SK-N-MC (cell line): Measurements from ENCODE around the gene PRRC1.
"Not testable (repeated sequence)": the region's sequence is repeated elsewhere in the genome, so short reads cannot be mapped to it uniquely, and the experiment has no call there.

Source experiments
- DNase-seq: peaks from one replicate; pipeline ENCODE4 v3.0.0-alpha.2; 2011; ENCODE audit warnings: low read depth, low spot score
- H3K27ac ChIP-seq: fragments of 200-600 bp; sonication (generic); 2 replicates; pipeline ENCODE4 v1.5.1; 2016; ENCODE audit warnings: mixed run types
- H3K36me3 ChIP-seq: fragments of 200-600 bp; sonication (generic); 2 replicates; pipeline ENCODE4 v1.6.1; 2017; ENCODE audit warnings: antibody characterized with exemption, low read length, mixed read lengths; ENCODE audit not compliant: insufficient read depth
- H3K4me3 ChIP-seq: fragments of 200-600 bp; sonication (generic); 2 replicates; pipeline ENCODE4 v1.5.1; 2016
- H3K9ac ChIP-seq: fragments of 200-600 bp; sonication (generic); 2 replicates; pipeline ENCODE4 v1.8.0; 2017; ENCODE audit warnings: mixed run types, mixed read lengths; ENCODE audit not compliant: insufficient read length
- H3K9me3 ChIP-seq: fragments of 200-600 bp; sonication (generic); 2 replicates; pipeline ENCODE4 v1.6.1; 2017; ENCODE audit warnings: low read depth, mild to moderate bottlenecking, antibody characterized with exemption, low read length, moderate library complexity, mixed read lengths
- EZH2 ChIP-seq: fragments of 200-600 bp; sonication (generic); IDR thresholded peaks from one replicate; pipeline ENCODE4 v1.6.1; 2017; ENCODE audit warnings: antibody characterized with exemption
- FOXP2 ChIP-seq: optimal IDR thresholded peaks from 2 replicates; pipeline ENCODE3; 2011; ENCODE audit warnings: mild to moderate bottlenecking, moderate library complexity; ENCODE audit not compliant: insufficient read depth; ENCODE audit errors: extremely low read length, control extremely low read depth
- POLR2AphosphoS5 ChIP-seq: IDR thresholded peaks from 2 replicates; pipeline ENCODE4 v1.6.1; 2012; ENCODE audit warnings: mild to moderate bottlenecking, low read depth, low read length, borderline replicate concordance

Gene PRRC1

DNA sequence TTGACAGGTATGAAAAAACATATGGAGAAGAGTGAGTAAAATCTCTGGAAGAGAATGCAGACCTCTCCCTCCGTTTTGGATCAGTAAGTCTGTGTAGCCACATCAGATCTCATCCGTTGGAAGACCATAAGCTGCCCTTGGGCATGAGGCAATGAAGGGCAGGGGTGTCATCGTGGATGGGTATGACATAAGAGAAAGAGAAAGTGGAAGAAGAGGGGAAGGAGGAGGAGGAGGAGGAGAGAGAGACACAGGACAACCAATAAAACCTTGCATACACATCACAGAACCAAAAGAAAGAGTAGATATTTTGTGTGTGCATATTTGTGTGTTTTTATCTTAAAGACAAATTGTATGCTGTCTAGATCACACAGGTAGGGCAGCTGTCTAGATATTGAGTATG is 50.7 kb downstream of the PRRC1 start:
- H3K4me3 ChIP-seq, result no peak overlapping the region
- TF ChIP-seq FOXP2 (no peak), POLR2AphosphoS5 (no peak), EZH2 (no peak)
- DNase-seq, result no peak
- H3K27ac ChIP-seq, result no peak overlapping the region
- H3K36me3 ChIP-seq, result no peaks in the 10 kb centered on the region
- no peak overlapping the region for H3K9ac ChIP-seq
- no peaks in the 10 kb centered on the region for H3K9me3 ChIP-seq

DNA sequence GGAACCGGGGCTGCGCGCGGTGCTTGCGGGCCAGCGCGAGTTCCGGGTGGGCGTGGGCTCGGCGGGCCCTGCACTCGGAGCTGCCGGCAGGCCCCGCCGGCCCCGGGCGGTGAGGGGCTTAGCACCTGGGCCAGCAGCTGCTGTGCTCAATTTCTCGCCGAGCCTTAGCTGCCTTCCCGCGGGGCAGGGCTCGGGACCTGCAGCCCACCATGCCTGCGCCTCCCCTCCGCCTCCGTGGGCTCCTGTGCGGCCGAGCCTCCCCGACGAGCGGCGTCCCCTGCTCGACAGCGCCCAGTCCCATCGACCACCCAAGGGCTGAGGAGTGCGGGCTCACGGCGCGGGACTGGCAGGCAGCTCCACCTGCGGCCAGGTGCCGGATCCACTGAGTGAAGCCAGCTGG is 52.0 kb downstream of the PRRC1 start:
- not testable (repeated sequence) for DNase-seq, H3K4me3 ChIP-seq, H3K27ac ChIP-seq, H3K9me3 ChIP-seq, H3K36me3 ChIP-seq, H3K9ac ChIP-seq

DNA sequence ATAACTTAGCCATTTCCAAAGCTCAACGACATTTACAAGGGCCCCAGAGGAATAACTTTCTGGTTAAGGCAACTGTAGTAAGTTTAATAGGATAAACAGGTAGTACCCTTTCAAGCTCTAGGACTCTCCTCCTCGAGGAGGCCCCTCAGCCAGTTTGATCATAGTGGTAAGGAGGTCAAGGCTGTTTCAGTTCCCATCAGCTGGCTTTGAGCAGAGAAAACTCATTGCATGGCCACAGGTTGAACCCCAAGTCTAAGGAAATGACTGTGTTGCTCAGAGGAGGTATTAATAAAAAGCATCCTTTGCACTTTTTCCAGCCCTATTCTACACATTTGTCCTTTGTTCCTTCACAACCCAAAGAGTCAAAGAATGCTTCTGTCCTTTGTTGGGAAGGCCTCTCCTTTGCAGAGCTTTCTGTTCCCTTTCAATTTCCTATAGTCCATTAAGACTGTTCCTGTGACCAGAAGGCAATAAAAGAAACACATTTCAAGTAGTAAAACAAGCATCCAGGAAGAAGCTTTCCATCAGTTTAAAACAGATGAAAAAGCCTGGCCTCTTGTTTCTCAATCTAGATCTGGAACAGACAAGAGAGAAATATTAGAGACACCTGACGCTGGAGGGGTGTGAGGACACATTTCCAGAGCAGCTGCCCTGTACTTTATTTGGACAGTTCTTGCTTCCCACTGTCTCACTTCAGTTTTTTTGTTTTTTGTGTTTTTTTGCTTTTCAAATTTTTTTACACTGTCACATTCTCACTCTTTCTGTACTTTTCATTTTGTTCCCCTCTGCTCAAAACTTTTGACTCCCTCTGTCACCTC is 54.1 kb downstream of the PRRC1 start:
- H3K36me3 ChIP-seq, result no peaks in the 10 kb centered on the region
- no peak overlapping the region for H3K9ac ChIP-seq
- no peaks in the 10 kb centered on the region for H3K9me3 ChIP-seq
- H3K27ac ChIP-seq, result no peak overlapping the region
- no peak for DNase-seq
- H3K4me3 ChIP-seq, result no peak overlapping the region
- TF ChIP-seq POLR2AphosphoS5 (no peak), FOXP2 (no peak), EZH2 (no peak)

DNA sequence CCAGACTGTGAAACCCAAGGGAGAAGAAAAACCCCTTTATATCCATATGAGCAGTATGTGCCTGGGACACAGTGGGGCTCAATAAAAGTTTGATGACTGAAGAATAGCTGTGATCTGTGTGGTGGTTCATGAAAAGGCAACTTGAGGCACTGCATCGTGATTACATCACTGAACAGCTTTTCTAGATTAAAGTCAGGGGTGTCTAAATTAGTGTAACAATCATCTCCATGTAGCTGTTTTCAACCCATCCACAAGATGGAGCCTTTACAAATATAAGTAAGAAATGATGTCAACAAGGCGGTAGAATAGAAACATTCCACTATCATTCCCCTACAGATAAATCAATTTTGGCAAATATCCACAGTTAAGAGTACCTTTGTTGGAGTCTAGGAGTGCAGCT is 55.5 kb downstream of the PRRC1 start:
- Histone ChIP-seq H3K27ac (no peak overlapping the region), H3K9me3 (no peaks in the 10 kb centered on the region), H3K9ac (no peak overlapping the region), H3K4me3 (no peak overlapping the region), H3K36me3 (no peaks in the 10 kb centered on the region)
- no peak for TF ChIP-seq POLR2AphosphoS5
- no peak for TF ChIP-seq FOXP2
- TF ChIP-seq EZH2, result no peak
- DNase-seq, result no peak

DNA sequence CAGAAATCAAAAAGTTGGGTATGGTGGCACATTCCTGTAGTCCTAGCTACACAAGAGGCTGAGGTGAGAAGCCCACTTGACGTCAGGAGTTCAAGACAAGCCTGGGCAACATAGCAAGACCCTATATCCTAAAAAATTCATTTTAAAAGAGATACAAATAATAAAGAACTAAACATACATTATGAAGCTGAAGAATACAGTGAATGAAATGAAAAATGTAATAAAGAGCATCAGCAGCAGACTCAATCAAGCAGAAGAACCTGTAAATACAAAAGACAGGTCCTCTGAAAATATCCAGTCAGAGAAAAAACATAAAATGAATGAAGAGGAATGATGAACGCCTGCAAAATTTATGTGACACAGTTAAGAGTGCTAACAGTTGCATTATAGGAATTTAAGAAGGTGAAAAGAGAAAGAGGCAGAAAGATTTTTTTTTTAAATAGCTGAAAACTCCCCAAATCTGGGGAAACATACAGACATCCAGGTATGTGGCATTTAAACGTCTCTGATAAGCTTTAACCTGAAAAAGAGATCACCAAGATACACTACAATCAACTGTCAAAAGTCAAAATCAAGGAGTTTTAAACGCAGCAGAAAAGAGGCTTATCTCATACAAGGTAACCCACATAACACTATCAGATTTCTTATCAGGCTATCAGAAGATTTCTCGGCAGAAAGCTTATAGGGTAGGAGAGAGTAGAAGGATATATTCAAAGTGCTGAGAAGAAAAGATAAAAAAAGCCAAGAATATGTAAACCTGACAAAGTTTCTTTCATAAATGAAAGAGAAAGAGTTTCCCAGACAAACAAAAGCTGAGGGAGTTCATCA is 57.6 kb downstream of the PRRC1 start:
- Histone ChIP-seq H3K27ac (no peak overlapping the region), H3K9ac (no peak overlapping the region), H3K4me3 (no peak overlapping the region), H3K36me3 (no peaks in the 10 kb centered on the region), H3K9me3 (no peaks in the 10 kb centered on the region)
- DNase-seq, result no peak
- TF ChIP-seq FOXP2, result no peak
- TF ChIP-seq EZH2, result no peak
- no peak for TF ChIP-seq POLR2AphosphoS5

DNA sequence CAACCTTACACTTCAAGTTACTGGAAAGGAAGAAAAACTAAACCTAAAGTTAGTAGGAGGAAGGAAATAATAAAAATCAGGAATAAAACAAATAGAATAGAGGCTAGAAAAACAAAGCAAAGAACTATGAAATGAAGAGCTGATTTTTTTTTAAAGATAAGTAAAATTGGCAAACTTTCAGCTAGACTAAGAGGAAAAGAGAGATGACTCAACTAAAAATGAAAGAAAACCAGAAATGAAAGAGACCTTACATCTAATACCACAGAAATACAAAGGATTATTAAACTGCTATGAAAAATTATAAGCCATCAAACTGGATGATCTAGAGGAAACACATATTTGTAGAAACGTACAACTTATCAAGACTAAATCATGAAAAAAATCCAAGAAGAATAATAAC is 60.0 kb downstream of the PRRC1 start:
- no peaks in the 10 kb centered on the region for H3K36me3 ChIP-seq
- DNase-seq, result no peak
- H3K27ac ChIP-seq, result no peak overlapping the region
- no peak overlapping the region for H3K4me3 ChIP-seq
- no peak for TF ChIP-seq POLR2AphosphoS5
- no peak for TF ChIP-seq FOXP2
- no peak for TF ChIP-seq EZH2
- no peaks in the 10 kb centered on the region for H3K9me3 ChIP-seq
- H3K9ac ChIP-seq, result no peak overlapping the region

DNA sequence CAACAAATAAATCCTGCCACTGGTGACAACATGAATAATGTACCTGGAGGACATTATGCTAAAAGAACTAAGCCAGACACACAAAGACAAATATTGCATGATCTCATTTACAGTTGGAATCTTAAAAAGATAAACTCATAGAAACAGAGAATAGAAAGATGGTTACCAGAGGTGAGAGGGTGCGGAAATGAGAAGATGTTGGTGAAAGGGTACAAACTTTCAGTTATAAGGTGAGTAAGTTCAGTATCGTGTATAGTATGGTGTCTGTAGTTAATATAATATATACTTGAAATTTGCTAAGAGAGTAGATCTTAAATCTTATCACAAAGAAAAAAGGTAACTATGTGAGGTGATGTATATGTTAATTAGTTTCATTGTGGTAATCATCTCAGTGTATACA is 63.3 kb downstream of the PRRC1 start:
- no peak overlapping the region for H3K27ac ChIP-seq

DNA sequence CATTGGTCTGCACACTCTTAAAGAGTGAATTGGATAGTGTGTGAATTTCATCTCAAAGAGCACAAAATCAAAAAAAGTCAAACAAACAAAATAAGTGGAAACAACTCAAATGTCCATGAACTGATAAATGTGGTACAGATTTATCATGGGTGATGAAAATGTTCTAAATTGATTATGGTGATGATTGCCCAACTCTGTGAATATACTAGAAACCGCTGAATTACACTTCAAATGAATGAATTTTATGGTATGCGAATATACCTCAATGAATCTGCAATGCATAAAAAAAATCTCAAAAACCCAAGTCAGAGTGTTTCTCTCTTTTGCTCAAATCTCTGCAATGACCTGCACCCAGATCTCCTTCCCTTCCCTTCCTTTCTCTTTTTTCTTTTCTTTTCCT is 64.0 kb downstream of the PRRC1 start:
- no peak for DNase-seq
- H3K27ac ChIP-seq, result no peak overlapping the region
- H3K36me3 ChIP-seq, result no peaks in the 10 kb centered on the region
- TF ChIP-seq POLR2AphosphoS5 (no peak), EZH2 (no peak)
- no peak overlapping the region for H3K9ac ChIP-seq
- H3K9me3 ChIP-seq, result no peaks in the 10 kb centered on the region
- no peak overlapping the region for H3K4me3 ChIP-seq

More for the DNA sequence above, 63.3 kb downstream of the PRRC1 start:
- Histone ChIP-seq H3K4me3 (no peak overlapping the region), H3K9me3 (no peaks in the 10 kb centered on the region), H3K9ac (no peak overlapping the region), H3K36me3 (no peaks in the 10 kb centered on the region)
- TF ChIP-seq EZH2, result no peak
- no peak for TF ChIP-seq POLR2AphosphoS5
- no peak for TF ChIP-seq FOXP2
- DNase-seq, result no peak
